Upper lobe of right lung (tissue), 1 donor: ENCODE results near the gene SNX13. TPM values are rescaled to one million over a fixed set of nuclear protein-coding genes. Genes with fewer than 3 reads are reported as not detected.

Experiments
- ATAC-seq: fragments of 200-7000 bp; cut with Tn5 transposase; one replicate; pipeline ENCODE4 v1.9.1; 2020; ENCODE audit warnings: mild to moderate bottlenecking, moderate library complexity
- DNase-seq: peaks from one replicate; pipeline ENCODE4 v3.0.0-alpha.2; 2020
- H3K27ac ChIP-seq: fragments of 200-600 bp; one replicate; pipeline ENCODE4 v1.8.0; 2022
- H3K27me3 ChIP-seq: fragments of 200-600 bp; one replicate; pipeline ENCODE4 v1.8.0; 2022; ENCODE audit warnings: mild to moderate bottlenecking
- H3K36me3 ChIP-seq: fragments of 200-600 bp; one replicate; pipeline ENCODE4 v1.8.0; 2022
- H3K4me1 ChIP-seq: fragments of 200-600 bp; one replicate; pipeline ENCODE4 v1.8.0; 2022
- H3K4me3 ChIP-seq: fragments of 200-600 bp; one replicate; pipeline ENCODE4 v1.8.0; 2022; ENCODE audit warnings: mild to moderate bottlenecking
- H3K9me3 ChIP-seq: fragments of 200-600 bp; one replicate; pipeline ENCODE4 v1.8.0; 2022
- CTCF ChIP-seq: fragments of 200-600 bp; IDR thresholded peaks from one replicate; pipeline ENCODE4 v1.8.0; 2022; ENCODE audit warnings: antibody characterized with exemption
- intact Hi-C: fragments of 100-400 bp; cut with DNase I; formaldehyde crosslinking; loops from one replicate; pipeline ENCODE4 v1.11.0; 2022
- total RNA-seq: library from RNA; stranded (reverse); fragmentation: NEBNext Ultra II Directional; extraction: Animal tissue kit (Norgen Biotek cat#: 25700); gene quantifications from one replicate; pipeline ENCODE4 v1.2.1, GENCODE V29; 2021
- donor health status: DM: no; HTN: yes; CAD: no; lungs with severe emphysema.

The SNX13 gene
- total RNA-seq, 1 donor from 2014 or later: 47.0 TPM

- no peak for TF ChIP-seq CTCF
- no peak for DNase-seq
- ATAC-seq: no peak
These were observed 84.0 kb downstream of the SNX13 start for GRCh38 chr7:17856251-17856650.

GRCh38 chr7:17855202-17855601 is 85.1 kb downstream of the SNX13 start:
- ATAC-seq: no peak
- Histone ChIP-seq H3K27me3 (no peaks in the 10 kb centered on the region), H3K36me3 (peaks cover 4% of the 10 kb centered on the region), H3K4me1 (no peaks in the 10 kb centered on the region), H3K9me3 (no peaks in the 10 kb centered on the region), H3K27ac (no peak overlapping the region), H3K4me3 (no peak overlapping the region)
- intact Hi-C loops: no loop called here
- DNase-seq: no peak
- TF ChIP-seq CTCF: no peak

More at GRCh38 chr7:17856251-17856650, 84.0 kb downstream of the SNX13 start:
- peaks cover 10% of the 10 kb centered on the region for H3K36me3 ChIP-seq
- intact Hi-C loops: no loop called here
- no peak overlapping the region for H3K4me3 ChIP-seq
- H3K27ac ChIP-seq: no peak overlapping the region
- H3K27me3 ChIP-seq: no peaks in the 10 kb centered on the region
- no peaks in the 10 kb centered on the region for H3K9me3 ChIP-seq
- H3K4me1 ChIP-seq: no peaks in the 10 kb centered on the region

GRCh38 chr7:17854261-17855047 is 85.8 kb downstream of the SNX13 start:
- ATAC-seq (no peak), DNase-seq (no peak)
- Histone ChIP-seq H3K36me3 (peaks cover 4% of the 10 kb centered on the region), H3K4me3 (no peak overlapping the region), H3K27me3 (no peaks in the 10 kb centered on the region), H3K9me3 (no peaks in the 10 kb centered on the region), H3K27ac (no peak overlapping the region), H3K4me1 (no peaks in the 10 kb centered on the region)
- no peak for TF ChIP-seq CTCF
- intact Hi-C loops: no loop called here

- H3K27me3 ChIP-seq: no peaks in the 10 kb centered on the region
- no peak for ATAC-seq
- no peaks in the 10 kb centered on the region for H3K4me1 ChIP-seq
- no peaks in the 10 kb centered on the region for H3K9me3 ChIP-seq
- peaks cover 13% of the 10 kb centered on the region for H3K36me3 ChIP-seq
- TF ChIP-seq CTCF: no peak
- DNase-seq: no peak
- H3K4me3 ChIP-seq: no peak overlapping the region
- no peak overlapping the region for H3K27ac ChIP-seq
- intact Hi-C loops: no loop called here
These were observed 87.9 kb downstream of the SNX13 start for GRCh38 chr7:17852361-17852760.

- Histone ChIP-seq H3K27ac (no peak overlapping the region), H3K4me1 (no peaks in the 10 kb centered on the region), H3K4me3 (no peak overlapping the region), H3K36me3 (peaks cover 17% of the 10 kb centered on the region), H3K9me3 (no peaks in the 10 kb centered on the region), H3K27me3 (no peaks in the 10 kb centered on the region)
- DNase-seq (no peak), ATAC-seq (no peak)
- intact Hi-C loops: no loop called here
- no peak for TF ChIP-seq CTCF
These were observed 90.8 kb downstream of the SNX13 start for GRCh38 chr7:17849504-17849903.
